GM12875 (cell line): ENCODE data around the gene CBX4.

Source experiments
- H3K4me3 ChIP-seq: one replicate; pipeline ENCODE4 v1.5.1; 2011; ENCODE audit warnings: low read depth, low read length, control low read depth
- CTCF ChIP-seq: IDR thresholded peaks from 2 replicates; pipeline ENCODE4 v1.5.1; 2011; ENCODE audit warnings: low read depth, mild to moderate bottlenecking, control low read depth, inconsistent platforms, low read length, moderate library complexity, borderline replicate concordance; ENCODE audit not compliant: insufficient read depth

CBX4 gene

GRCh38 chr17:79799538-79800324 lies 39.5 kb downstream of the CBX4 start:
- TF ChIP-seq CTCF: no peak
- H3K4me3 ChIP-seq: no peak overlapping the region

- no peak overlapping the region for H3K4me3 ChIP-seq
- no peak for TF ChIP-seq CTCF
These were observed 40.1 kb downstream of the CBX4 start for GRCh38 chr17:79799174-79799537.

GRCh38 chr17:79798299-79799173 lies 40.7 kb downstream of the CBX4 start:
- TF ChIP-seq CTCF: no peak
- no peak overlapping the region for H3K4me3 ChIP-seq

- TF ChIP-seq CTCF: no peak
These were observed 41.5 kb downstream of the CBX4 start for GRCh38 chr17:79797492-79798298.

GRCh38 chr17:79796763-79797491 lies 42.3 kb downstream of the CBX4 start, which contains the start of gene CBX8:
Gene CBX8, minus strand, starts transcription at chr17:79797077. Its CDS starts 79 bp downstream, at chr17:79796998.
- peak within 1 kb of the TSS; percentile 63 for H3K4me3 ChIP-seq
- TF ChIP-seq CTCF: no peak

More at GRCh38 chr17:79797492-79798298, 41.5 kb downstream of the CBX4 start:
- peak overlapping the region; percentile 57 for H3K4me3 ChIP-seq

- no peak for TF ChIP-seq CTCF
- peak overlapping the region; percentile 63 for H3K4me3 ChIP-seq
These were observed 42.8 kb downstream of the CBX4 start for GRCh38 chr17:79796444-79796762.
